Breast epithelium (tissue), 3 donors: ENCODE measurements around the gene SLC39A3.

ENCODE experiments used
- POLR2A ChIP-seq: fragments of 450-650 bp; IDR thresholded peaks from one replicate; pipeline ENCODE4 v1.6.1; 2016; ENCODE audit warnings: antibody characterized with exemption, mild to moderate bottlenecking, moderate library complexity
- POLR2AphosphoS5 ChIP-seq, 3 donors: sonication (generic); formaldehyde crosslinking; IDR thresholded peaks; one replicate each; pipeline ENCODE4 v1.6.1; 2017; ENCODE audit warnings: antibody characterized with exemption in 3 of 3

GRCh38 chr19:2758601-2759313, 18.9 kb upstream of the SLC39A3 start:
- TF ChIP-seq POLR2A = no peak
- TF ChIP-seq POLR2AphosphoS5 (IDR thresholded peaks at IDR 0.05) = no peak
